GM12874 (cell line): ENCODE data around the gene SLC25A42.

Experiments used
- TF ChIP-seq, protein P1 (sequence below): IDR thresholded peaks from 2 replicates; pipeline ENCODE4 v1.5.1; 2011; ENCODE audit warnings: low read depth, mild to moderate bottlenecking, control low read depth, low read length, moderate library complexity; ENCODE audit not compliant: insufficient read depth

The SLC25A42 gene

GRCh38 chr19:19057317-19057716, 6.5 kb upstream of the SLC25A42 start:
- TF ChIP-seq, protein P1, sequence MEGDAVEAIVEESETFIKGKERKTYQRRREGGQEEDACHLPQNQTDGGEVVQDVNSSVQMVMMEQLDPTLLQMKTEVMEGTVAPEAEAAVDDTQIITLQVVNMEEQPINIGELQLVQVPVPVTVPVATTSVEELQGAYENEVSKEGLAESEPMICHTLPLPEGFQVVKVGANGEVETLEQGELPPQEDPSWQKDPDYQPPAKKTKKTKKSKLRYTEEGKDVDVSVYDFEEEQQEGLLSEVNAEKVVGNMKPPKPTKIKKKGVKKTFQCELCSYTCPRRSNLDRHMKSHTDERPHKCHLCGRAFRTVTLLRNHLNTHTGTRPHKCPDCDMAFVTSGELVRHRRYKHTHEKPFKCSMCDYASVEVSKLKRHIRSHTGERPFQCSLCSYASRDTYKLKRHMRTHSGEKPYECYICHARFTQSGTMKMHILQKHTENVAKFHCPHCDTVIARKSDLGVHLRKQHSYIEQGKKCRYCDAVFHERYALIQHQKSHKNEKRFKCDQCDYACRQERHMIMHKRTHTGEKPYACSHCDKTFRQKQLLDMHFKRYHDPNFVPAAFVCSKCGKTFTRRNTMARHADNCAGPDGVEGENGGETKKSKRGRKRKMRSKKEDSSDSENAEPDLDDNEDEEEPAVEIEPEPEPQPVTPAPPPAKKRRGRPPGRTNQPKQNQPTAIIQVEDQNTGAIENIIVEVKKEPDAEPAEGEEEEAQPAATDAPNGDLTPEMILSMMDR: no peak

DNA sequence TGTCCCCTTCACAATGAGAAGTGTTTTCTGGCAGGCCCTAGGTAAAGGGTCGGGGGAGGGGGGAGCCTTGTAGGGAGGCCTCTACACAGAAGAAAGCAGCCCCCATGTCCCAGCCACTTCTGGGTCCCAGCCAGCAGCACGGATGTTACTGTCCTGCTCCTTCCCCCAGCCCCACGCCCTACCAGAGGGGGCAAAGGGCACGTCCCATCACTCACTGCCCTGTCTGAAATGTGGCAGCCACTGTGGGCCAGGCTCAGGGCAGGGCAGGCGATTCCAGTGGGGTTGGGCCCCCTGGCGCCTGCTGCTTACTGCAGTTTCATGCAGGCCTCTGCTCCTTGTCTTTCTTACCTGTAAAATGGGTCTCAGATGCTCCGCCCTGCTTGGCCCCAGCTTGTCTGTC, 6.1 kb upstream of the SLC25A42 start:
- TF ChIP-seq, protein P1: no peak

- TF ChIP-seq, protein P1: no peak
These were observed 4.6 kb upstream of the SLC25A42 start for GRCh38 chr19:19059018-19059836.

GRCh38 chr19:19059837-19060611, 3.8 kb upstream of the SLC25A42 start:
- TF ChIP-seq, protein P1: no peak

- TF ChIP-seq, protein P1: no peak
These were observed 2.3 kb upstream of the SLC25A42 start for GRCh38 chr19:19061506-19061905.

DNA sequence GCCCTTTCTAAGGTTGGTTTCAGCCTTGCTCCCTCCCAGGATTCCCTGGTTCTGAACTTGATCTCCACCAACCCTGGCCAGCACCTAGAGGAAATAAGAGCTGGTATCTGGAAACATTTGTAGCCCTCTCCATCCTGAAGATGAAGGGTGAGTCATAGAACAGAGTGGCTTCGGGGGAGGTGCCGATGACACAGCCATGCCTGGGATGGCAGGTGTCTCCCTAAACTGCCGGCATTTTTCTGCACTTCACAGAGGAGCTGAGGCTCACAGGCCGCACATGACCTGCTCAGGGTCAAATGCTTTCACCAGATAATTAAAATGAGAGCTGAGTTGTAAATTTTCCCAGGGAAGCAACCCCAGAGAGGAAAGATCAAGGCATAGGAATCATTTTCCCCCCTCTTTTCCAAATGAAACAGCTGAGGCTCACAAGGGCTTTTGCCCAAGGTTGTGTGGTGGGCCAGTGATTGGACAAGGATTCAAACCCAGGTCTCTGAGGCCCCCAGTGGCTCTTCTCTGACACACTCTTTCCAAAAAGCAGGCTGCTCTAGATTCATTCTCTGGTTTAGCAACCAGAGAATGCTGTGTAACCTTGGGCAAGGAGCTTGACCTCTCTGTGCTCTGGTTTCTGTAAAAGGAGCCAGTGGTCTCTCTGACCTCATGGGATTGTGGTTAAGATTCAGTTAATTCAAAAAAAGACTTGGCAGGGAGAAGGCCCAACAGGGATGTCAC, 1.2 kb upstream of the SLC25A42 start:
- TF ChIP-seq, protein P1: no peak
